Testis (tissue), 2 donors: ENCODE data around the gene FIBIN.

Source experiments
- CTCF ChIP-seq, 3 experiments: fragments of 450-650 bp in 2 of 3; fragments of 200-600 bp in 1 of 3; sonication (generic) in 1 of 3; IDR thresholded peaks; one replicate each; pipeline ENCODE4 v1.5.1; 2016 to 2019; ENCODE audit warnings: antibody characterized with exemption in 3 of 3, mild to moderate bottlenecking in 2 of 3, moderate library complexity in 1 of 3
- POLR2A ChIP-seq: fragments of 450-650 bp; IDR thresholded peaks from one replicate; pipeline ENCODE4 v1.6.1; 2017; ENCODE audit warnings: antibody characterized with exemption, mild to moderate bottlenecking, moderate library complexity

GRCh38 chr11:27002838-27003237 lies 8.9 kb downstream of the FIBIN start:
- TF ChIP-seq CTCF (IDR thresholded peaks at IDR 0.05) = no peak
- no peak for TF ChIP-seq POLR2A
